Caki2 (cell line): Measurements from ENCODE around the gene GDPD5. TPM values are rescaled to one million over a fixed set of nuclear protein-coding genes. Genes with fewer than 3 reads are reported as not detected.

Experiments
- DNase-seq: peaks from one replicate; pipeline ENCODE4 v3.0.0-alpha.2; 2015; ENCODE audit warnings: low read depth
- in situ Hi-C: cut with HindIII; loops from 2 replicates; pipeline ENCODE4 v1.10.0; 2016; ENCODE audit warnings: low sequenced_read_pairs, low pct_unique_long_range_greater_than_20kb, mixed read lengths
- total RNA-seq: library from RNA; depleted of rRNA; stranded (reverse); fragments of >200 nt; shearing (Covaris generic); gene quantifications from 2 replicates; pipeline ENCODE4 v1.2.3, GENCODE V29; 2014; ENCODE audit warnings: low replicate concordance

GDPD5 gene
- total RNA-seq, 1 experiment from 2014 or later = 1.6 TPM

DNA sequence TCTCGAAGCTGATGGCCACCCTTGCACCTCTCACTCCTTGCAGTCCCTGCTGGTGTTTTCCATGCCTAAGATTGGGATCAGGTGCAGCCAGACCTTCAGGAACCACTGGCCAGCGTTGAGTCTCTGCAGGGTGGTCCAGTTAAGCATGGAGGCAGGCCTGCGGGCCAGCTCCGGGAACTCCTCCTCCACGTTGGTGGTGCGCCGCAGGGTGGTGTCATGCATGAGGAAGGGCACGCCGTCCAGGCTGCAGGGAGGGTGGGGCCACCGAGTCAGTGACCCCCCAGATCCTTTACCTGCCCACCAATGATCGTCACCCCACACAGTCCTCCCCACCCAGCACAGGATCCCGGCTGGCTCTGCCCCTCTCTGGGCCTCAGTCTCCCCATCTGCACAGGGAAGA is 82.7 kb downstream of the GDPD5 start:
- DNase-seq = no peak
- in situ Hi-C loops = no loop called here

DNA sequence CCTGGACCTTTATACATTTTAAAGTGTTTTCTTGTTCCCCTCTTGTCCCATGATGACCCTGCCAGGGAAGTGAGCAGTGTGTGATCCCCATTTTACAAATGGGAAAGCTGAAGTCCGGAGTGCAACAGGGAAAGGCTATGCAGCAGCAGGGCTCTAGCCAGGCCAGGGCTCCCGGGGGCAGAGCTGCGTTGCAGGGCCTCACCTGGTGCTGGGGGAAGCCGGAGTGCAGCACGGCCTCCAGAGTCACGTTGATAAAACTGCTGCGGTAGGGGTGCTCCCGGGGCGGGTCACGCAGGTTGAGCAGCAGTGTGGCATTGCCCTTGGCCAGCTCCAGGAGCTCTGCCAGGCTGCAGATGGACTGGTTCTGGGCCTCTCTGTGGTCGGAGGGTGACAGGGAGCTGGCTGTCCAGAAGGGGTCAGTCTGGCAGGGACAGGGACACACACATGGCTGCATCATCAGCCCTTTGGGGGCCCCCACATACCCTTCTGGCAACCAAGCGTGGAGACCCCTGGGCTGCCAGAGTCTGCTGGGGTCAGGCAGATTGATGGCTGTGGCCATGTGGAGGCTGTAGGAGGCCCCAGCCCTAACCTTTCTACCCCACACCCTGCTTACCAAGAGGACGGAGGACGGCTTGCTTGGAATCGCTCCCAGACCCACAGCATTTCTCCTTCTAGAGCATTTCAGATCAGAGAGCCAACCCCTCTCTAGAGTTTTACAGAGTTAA is 83.4 kb downstream of the GDPD5 start:
- DNase-seq = no peak
- in situ Hi-C loops = no loop called here

- in situ Hi-C loops = no loop called here
- DNase-seq = no peak
Measured at GRCh38 chr11:75441804-75442132, 84.0 kb downstream of the GDPD5 start.

DNA sequence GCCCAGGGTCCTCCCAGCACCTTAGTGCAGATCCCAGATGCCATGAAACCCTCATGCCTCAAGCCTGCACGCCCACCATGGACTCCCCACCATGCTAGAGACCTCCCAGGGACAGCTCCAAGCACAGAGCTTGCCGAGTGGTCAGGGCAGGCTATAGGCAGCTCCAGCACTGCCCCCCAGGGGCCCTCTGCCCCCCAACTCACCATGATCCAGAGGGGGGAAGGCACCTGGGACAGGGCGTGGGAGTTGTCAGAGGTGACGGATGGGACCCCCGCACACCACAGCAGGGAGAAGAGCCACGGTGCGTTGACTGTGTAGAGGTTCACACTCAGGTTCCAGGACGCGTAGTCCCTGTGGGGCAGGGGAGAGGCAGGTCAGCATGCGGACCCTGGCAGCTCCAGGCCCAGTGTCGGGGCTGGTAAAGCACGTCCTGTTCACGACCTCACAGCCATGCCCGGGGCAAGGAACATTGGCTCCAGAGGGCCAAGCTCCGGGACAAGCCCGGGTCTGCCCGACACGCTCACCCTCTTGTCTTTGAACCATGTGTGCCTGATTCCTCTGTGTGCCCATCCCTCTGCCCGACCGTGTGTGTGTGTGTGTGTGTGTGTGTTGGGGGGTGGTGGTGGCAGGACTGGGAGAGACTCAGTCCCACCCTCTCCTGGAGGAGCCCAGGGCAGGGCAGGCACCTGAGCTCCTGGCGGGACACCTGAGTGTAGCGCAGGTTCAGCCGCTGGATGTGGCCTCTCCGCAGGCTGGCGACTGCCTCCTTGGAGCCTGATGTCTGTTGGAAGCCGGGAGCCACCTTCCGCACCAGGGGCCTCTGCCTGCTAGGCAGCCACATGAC is 84.6 kb downstream of the GDPD5 start:
- in situ Hi-C loops = no loop called here
- no peak for DNase-seq

DNA sequence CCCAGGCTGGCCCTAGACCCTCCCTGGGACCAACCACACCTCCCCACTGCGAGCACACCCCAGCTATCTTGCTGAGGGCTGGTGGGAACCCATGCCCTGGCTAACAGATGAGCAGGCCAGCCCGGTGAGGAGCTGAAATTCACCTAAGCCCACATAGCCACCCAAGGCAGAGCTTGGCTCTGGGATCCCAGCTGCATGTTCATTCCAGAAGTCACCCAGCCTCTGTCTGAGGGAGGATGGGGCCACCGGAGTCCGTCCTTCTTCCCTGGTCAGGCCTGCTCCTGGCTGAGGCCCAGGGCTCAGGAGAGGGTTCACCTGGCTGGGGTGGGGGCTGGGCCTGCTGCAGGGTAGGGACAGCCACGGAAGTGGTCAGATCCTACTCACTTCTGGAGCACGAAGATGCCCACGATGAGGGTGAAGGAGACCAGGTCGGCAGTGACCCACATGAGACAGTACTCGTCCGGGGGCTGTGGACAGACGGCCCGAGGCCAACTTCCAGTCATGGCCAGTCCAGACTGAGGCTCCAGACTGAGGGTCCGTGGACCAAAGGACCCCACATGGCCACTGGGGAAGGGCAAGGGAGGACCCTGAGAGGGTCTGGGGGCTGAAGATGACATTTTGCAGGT is 86.1 kb downstream of the GDPD5 start:
- no peak for DNase-seq
- in situ Hi-C loops = no loop called here

GRCh38 chr11:75439026-75439425 is 86.7 kb downstream of the GDPD5 start:
- in situ Hi-C loops = no loop called here
- DNase-seq = no peak

GRCh38 chr11:75437966-75438659 is 87.6 kb downstream of the GDPD5 start:
- no peak for DNase-seq
- in situ Hi-C loops = no loop called here

GRCh38 chr11:75436806-75437205 is 88.9 kb downstream of the GDPD5 start:
- no peak for DNase-seq
- in situ Hi-C loops = no loop called here

DNA sequence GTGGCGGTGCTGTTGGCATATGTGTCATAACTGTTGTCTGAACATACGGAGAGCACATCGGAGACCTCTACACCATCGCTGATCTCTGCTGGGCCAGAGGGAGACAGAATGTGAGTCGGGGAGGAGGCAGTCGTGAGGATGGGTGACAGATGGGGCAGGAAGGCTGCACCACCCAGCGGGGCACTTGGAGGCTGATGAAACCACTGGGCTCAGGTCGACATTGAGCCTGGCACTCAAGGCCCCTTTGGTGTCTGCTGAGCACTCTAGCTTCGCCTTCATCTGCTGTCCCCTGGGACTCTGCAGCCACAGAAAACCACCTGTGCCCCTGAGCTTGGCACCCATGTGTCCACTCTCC is 90.2 kb downstream of the GDPD5 start:
- in situ Hi-C loops = no loop called here
- DNase-seq = no peak

- in situ Hi-C loops = no loop called here
- DNase-seq = no peak
Measured at GRCh38 chr11:75434886-75435570, 90.7 kb downstream of the GDPD5 start.

DNA sequence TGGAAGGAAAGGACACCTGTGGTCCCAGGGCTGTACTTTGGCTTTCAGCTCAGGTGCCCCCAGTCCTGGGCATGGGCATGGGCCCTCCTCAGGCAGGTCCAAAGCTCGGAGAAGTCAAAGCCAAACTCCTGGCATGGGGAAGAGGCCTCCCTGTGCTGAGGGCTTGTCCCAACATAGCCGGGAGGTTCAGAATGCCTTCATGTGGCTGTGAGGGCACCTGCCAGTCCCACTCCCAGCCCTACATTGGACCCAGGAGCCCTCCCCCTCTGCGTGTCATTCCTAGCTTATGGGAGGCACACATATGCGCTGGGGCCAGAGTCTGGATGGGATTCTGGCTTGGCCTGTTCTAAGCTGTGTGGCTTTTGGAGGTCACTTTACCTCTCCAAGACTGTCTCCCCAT is 91.7 kb downstream of the GDPD5 start:
- in situ Hi-C loops = no loop called here
- DNase-seq = no peak

GRCh38 chr11:75433443-75433842 is 92.3 kb downstream of the GDPD5 start:
- in situ Hi-C loops = no loop called here
- no peak for DNase-seq

DNA sequence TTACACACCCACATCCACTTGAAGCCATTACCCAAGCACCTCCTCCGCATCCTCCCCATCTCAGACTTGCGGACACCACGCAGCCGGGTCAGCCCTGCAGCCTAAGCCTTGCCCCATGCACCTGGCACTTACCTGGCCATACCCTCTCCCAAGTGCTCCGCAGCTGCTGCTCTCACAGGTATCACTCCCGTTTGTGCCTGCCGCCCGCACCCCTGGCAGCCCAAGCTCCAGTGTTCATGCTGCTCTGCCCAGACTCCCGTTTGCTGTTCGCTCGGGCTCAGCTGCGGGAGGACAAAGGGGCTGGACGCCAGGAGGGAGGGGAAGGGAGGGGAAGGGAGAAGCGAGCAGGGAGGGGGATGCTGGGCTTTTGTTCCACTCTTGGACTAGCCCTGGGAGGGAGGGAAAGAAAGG is 92.8 kb downstream of the GDPD5 start, which contains the start of gene KLHL35:
Gene KLHL35, minus strand, starts transcription at position 293 of the 411 bp plus-strand sequence. CDS start 2,574 bp downstream, outside the sequence.
- in situ Hi-C loops = no loop called here

GRCh38 chr11:75431533-75432525 is 93.9 kb downstream of the GDPD5 start:
- DNase-seq = no peak
- in situ Hi-C loops = no loop called here

More for the DNA sequence above, 92.8 kb downstream of the GDPD5 start, which contains the start of gene KLHL35:
- no peak for DNase-seq

DNA sequence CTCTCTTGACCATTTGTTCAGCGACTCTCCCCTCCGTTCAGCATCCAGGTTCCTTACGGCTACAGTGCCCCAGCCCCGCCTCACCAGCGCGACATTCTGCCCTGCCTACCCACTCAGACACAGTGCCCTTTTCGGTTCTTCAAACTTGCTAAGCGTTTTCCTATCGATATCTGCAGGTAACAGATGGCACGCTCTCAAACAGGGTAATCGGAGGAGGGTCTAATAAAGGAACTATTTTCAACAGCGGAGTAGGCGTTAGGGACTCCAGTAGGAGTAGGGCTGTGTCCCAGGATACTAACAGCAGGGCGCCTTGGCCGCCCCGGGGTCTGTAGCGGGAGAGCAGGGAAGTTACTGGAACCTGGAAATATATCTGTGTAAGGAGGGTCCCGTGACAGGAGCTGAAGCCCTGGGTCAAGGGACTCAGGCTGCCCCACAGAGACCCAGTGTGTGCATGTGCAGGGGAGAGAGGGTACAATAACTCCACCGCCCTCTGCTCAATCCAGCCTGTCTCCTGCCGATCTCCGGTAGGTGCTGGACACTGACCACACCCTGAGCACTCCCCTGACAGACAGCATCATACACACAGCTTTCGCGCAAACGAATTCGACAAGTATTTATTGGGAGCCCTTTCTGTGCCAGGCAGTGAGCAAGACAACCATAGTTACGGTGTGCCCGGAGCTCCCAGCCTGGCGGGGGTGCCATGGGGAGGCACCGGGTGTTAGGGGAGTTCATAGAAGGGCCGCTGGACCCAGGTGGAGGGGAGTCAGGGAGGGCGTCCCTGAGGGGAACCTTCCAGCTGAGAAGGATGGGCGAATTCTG is 94.8 kb downstream of the GDPD5 start:
- in situ Hi-C loops = no loop called here

More for the DNA sequence above, 94.8 kb downstream of the GDPD5 start:
- no peak for DNase-seq
